Measurements from ENCODE around the gene ARRDC1. TPM values are rescaled to one million over a fixed set of nuclear protein-coding genes. Genes with fewer than 3 reads are reported as not detected.
A peak's percentile ranks its signal among the peaks of the same experiment; 100 is the strongest.
"Not testable (repeated sequence)": the region's sequence is repeated elsewhere in the genome, so short reads cannot be mapped to it uniquely, and the experiment has no call there.

Gene ARRDC1
- polyA plus RNA-seq, 3 donors, result 24.7 to 39.1 (median 30.2) TPM

- DNase-seq (ENCODE audit: extremely low read depth in 1 of 11, low read depth in 9 of 11, low spot score in 4 of 11), result no peak
Measured at GRCh38 chr9:137580954-137581322, 24.5 kb upstream of the ARRDC1 start.

- DNase-seq (ENCODE audit: extremely low read depth in 1 of 11, low read depth in 9 of 11, low spot score in 4 of 11), result no peak
Measured at GRCh38 chr9:137581361-137582285, 23.9 kb upstream of the ARRDC1 start.

- DNase-seq (ENCODE audit: extremely low read depth in 1 of 11, low read depth in 9 of 11, low spot score in 4 of 11), result no peak
Measured at GRCh38 chr9:137582286-137582860, 23.1 kb upstream of the ARRDC1 start.

GRCh38 chr9:137583347-137583746 lies 22.1 kb upstream of the ARRDC1 start:
- no peak for DNase-seq (ENCODE audit: extremely low read depth in 1 of 11, low read depth in 9 of 11, low spot score in 4 of 11)

- DNase-seq (ENCODE audit: extremely low read depth in 1 of 11, low read depth in 9 of 11, low spot score in 4 of 11), result no peak
Measured at GRCh38 chr9:137583957-137584356, 21.5 kb upstream of the ARRDC1 start.

GRCh38 chr9:137586854-137587253 lies 18.6 kb upstream of the ARRDC1 start:
- no peak for DNase-seq (ENCODE audit: extremely low read depth in 1 of 11, low read depth in 9 of 11, low spot score in 4 of 11)

GRCh38 chr9:137588311-137588710 lies 17.2 kb upstream of the ARRDC1 start:
- DNase-seq (ENCODE audit: extremely low read depth in 1 of 11, low read depth in 9 of 11, low spot score in 4 of 11), result no peak

GRCh38 chr9:137588891-137589290 lies 16.6 kb upstream of the ARRDC1 start:
- no peak for DNase-seq (ENCODE audit: extremely low read depth in 1 of 11, low read depth in 9 of 11, low spot score in 4 of 11)

GRCh38 chr9:137589441-137590122 lies 15.9 kb upstream of the ARRDC1 start:
- DNase-seq (ENCODE audit: extremely low read depth in 1 of 11, low read depth in 9 of 11, low spot score in 4 of 11), result no peak

GRCh38 chr9:137590123-137590468 lies 15.4 kb upstream of the ARRDC1 start:
- DNase-seq (ENCODE audit: extremely low read depth in 1 of 11, low read depth in 9 of 11, low spot score in 4 of 11), result no peak

- peak; percentile 71 to 90 (median 84) for DNase-seq (ENCODE audit: extremely low read depth in 1 of 11, low read depth in 9 of 11, low spot score in 4 of 11)
Measured at GRCh38 chr9:137590469-137591383, 14.8 kb upstream of the ARRDC1 start, which contains the start of gene ZMYND19. Gene ZMYND19, minus strand, starts transcription at chr9:137590512. Its CDS starts 249 bp downstream, at chr9:137590263.

- no peak for DNase-seq (ENCODE audit: extremely low read depth in 1 of 11, low read depth in 9 of 11, low spot score in 4 of 11)
Measured at GRCh38 chr9:137592767-137593166, 12.7 kb upstream of the ARRDC1 start.

- DNase-seq (ENCODE audit: extremely low read depth in 1 of 11, low read depth in 9 of 11, low spot score in 4 of 11), result no peak
Measured at GRCh38 chr9:137593176-137593575, 12.3 kb upstream of the ARRDC1 start.

GRCh38 chr9:137596577-137596976 lies 8.9 kb upstream of the ARRDC1 start:
- not testable (repeated sequence) for DNase-seq (ENCODE audit: extremely low read depth in 1 of 11, low read depth in 9 of 11, low spot score in 4 of 11)

- DNase-seq (ENCODE audit: extremely low read depth in 1 of 11, low read depth in 9 of 11, low spot score in 4 of 11), result no peak
Measured at GRCh38 chr9:137598943-137599342, 6.5 kb upstream of the ARRDC1 start.

GRCh38 chr9:137602661-137603060 lies 2.8 kb upstream of the ARRDC1 start:
- no peak for DNase-seq (ENCODE audit: extremely low read depth in 1 of 11, low read depth in 9 of 11, low spot score in 4 of 11)

GRCh38 chr9:137603879-137604278 lies 1.6 kb upstream of the ARRDC1 start:
- no peak for DNase-seq (ENCODE audit: extremely low read depth in 1 of 11, low read depth in 9 of 11, low spot score in 4 of 11)

- DNase-seq (ENCODE audit: extremely low read depth in 1 of 11, low read depth in 9 of 11, low spot score in 4 of 11), result no peak
Measured at GRCh38 chr9:137604345-137605086, 970 bp upstream of the ARRDC1 start.

Data from renal cortex interstitium (tissue), 11 donors.